Activated CD4-positive, alpha-beta T cell treated with anti-CD3 and anti-CD28 coated beads for 1 hour (primary cell): ENCODE measurements around the gene RIN3.

ENCODE experiments used
- DNase-seq: peaks from one replicate; pipeline ENCODE4 v3.0.0-alpha.2; 2020

Gene RIN3

DNA sequence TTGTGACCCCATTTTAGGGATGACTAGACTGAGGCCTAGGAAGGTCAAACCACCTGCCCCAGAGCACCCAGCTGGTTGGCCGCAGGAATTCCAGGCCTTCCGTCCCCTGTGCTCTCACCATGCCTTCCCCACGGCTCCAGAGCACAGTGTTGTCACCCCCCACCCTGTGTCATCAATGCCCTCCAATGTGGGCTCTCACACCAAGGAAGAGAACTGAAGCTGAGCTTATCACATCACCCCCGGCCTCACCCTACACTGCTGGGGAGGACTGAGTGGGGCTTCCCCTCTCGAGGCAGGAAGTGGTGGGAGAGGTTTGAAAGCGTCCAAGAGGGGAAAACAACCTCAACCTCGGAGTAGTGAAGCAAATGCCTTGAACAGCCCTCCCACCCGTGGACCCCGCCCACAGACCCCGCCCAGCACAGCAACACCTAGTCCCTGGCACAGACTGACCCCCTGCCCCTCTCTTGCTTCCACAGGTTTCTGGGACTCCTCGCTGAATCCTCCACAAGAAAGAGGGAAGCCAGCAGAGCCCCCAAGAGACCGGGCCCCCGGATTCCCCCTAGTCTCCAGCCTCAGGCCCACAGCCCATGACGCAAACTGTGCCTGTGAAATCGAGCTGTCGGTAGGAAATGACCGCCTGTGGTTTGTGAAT lies 137.7 kb downstream of the RIN3 start:
- DNase-seq: peak; percentile 62

DNA sequence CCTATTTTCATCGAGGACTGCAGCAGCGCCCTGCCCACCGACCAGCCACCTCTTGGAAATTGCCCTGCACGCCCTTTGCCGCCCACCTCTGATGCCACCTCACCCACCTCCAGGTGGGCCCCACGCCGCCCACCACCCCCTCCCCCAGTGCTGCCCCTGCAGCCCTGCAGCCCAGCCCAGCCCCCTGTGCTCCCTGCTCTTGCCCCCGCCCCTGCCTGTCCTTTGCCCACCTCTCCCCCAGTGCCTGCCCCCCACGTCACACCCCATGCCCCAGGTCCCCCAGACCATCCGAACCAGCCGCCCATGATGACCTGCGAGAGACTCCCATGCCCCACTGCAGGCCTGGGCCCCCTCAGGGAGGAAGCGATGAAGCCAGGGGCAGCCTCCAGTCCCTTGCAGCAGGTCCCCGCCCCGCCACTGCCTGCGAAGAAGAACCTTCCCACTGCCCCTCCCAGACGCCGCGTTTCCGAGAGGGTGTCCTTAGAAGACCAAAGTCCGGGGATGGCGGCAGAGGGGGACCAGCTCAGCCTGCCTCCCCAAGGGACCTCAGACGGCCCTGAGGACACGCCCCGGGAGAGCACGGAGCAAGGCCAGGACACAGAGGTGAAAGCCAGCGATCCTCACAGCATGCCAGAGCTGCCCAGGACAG lies 138.3 kb downstream of the RIN3 start:
- DNase-seq: no peak

DNA sequence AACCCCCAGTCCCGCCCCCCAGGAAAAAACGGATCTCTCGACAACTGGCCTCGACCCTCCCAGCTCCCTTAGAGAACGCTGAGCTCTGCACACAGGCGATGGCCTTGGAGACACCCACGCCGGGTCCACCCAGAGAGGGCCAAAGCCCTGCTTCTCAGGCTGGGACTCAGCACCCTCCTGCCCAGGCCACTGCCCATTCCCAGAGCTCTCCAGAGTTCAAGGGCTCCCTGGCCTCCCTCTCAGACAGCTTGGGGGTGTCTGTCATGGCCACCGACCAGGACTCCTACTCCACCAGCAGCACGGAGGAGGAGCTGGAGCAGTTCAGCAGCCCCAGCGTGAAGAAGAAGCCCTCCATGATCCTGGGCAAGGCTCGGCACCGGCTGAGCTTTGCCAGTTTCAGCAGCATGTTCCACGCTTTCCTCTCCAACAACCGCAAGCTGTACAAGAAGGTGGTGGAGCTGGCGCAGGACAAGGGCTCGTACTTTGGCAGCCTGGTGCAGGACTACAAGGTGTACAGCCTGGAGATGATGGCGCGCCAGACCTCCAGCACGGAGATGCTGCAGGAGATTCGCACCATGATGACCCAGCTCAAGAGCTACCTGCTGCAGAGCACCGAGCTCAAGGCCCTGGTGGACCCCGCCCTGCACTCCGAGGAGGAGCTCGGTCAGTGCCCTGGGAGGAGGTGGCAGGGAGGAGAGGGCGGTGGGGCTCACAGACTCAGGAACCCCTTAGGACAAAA lies 139.0 kb downstream of the RIN3 start:
- DNase-seq: no peak

DNA sequence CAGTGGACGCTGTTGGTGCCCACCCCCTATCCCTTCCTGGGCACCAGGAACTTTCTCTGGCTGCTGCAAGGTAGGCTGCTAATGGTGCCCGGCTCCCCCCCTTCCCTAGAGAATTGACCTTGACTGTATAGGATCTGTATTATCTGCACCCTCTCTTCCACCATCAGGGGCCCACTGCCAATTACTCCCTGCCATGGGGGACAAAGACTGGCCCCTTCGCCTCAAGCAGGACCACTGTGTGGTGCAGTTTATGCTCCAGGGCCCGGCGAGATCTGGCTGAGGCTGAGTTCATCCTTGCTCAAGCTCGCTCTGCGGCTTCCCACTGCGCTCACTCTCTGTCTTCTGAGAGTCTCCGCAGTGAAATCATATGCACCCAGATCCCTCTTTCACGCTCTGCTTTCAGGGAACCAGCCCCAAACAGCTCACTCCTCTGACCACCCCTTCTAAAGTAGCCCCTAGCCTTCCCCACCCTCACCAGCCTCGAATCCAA lies 139.6 kb downstream of the RIN3 start:
- DNase-seq: no peak

DNA sequence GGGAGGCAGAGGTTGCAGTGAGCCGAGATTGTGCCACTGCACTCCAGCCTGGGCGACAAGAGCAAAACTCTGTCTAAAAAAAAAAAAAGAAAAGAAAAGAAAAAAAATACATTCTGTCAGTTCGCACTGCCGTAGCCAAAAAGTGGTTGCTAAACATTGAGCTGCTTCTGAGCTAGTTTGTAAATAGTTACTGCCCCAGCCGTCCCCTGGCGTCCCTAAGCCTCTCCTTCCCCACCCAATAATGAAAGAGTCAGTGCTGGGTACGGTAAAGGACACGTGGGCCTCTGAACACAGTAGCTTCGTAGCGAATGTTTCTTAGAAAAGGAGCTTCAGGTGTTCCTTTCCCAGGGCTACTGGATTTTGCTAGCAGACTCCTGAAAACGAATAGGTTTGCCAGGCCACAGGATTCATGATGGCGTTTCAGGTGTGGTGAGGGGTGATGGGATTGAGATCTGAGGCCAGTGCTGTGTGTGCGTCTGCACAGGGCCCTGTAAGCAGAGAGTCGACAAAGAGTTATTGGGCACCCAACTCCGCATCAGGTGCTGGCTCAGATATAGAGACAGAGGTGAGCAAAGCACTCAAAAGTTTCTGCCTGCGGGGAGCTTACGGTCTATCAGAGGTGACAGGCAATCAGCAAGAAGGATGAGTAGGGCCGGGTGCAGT lies 140.8 kb downstream of the RIN3 start:
- DNase-seq: no peak

DNA sequence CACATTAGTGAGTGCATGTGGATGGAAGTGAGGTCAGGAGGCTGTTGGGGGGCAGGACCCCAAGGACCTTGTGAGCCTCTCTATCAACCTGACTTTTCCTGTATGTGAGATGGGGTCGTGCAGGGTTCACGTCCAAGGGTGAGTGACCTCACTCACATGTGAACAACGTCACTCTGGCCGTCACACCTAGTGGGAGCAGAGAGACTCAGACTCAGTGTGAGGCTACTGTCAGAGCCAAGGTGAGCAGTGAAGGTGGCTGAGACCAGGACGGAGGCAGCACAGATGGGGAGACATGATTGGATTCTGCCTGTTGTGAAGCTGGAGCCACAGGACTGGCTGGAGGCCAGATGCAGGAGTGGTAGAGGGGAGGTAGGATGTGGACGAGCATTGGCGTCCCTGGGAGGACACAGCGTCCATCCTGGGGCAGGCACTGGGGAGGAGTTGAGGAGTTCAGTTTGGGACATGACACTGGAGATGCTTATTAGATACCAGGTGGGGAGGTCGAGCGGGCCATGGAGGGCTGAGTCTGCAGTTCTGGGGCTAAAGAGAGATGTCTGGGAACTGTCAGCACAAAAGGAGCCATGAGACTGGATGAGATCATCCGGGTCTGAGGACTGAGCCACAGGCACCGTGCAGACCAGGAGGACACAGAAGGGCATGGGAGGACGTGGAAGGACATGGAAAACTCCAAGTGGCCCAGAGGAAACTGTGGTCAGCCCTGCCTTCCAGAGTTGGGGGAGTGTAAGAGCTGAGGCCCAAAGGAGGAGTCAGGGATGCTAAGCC lies 142.0 kb downstream of the RIN3 start:
- DNase-seq: no peak

DNA sequence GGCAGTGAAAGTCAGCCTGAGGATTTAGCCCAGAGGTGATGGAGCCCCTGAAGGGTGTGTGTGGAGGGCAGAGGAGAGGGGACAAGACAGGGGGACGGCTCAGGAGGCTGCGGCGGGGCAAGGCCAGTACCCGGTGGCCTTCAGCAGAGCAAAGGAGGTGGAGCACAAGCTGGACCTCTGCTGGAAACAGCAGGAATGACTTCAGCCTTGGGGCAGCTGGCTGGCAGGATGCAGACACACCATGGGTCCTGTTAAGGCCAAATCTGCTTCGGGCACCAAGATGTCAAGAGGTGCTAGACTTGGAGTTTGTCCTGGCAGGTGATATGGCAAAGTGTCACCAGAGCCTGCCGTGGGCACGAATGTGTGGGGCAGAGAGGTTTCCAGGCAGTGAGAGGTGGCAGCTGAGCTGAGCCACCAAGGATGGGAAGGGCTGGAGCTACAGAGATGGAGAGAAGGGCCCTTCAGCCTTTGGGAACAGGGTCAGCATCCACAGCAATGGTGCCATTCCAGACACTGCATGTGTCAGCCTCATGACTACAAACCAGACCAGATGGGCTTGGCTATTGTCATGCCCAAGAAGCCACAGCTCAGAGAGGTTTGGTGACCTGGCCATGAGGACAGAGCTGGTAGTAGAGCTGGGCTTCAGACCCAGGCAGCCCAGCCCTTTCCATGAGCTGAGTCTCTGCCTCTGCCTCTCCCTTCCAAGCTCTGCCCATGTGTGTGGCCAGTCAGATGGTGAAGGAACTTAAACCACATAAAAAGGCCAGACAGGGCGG lies 142.9 kb downstream of the RIN3 start:
- no peak for DNase-seq

DNA sequence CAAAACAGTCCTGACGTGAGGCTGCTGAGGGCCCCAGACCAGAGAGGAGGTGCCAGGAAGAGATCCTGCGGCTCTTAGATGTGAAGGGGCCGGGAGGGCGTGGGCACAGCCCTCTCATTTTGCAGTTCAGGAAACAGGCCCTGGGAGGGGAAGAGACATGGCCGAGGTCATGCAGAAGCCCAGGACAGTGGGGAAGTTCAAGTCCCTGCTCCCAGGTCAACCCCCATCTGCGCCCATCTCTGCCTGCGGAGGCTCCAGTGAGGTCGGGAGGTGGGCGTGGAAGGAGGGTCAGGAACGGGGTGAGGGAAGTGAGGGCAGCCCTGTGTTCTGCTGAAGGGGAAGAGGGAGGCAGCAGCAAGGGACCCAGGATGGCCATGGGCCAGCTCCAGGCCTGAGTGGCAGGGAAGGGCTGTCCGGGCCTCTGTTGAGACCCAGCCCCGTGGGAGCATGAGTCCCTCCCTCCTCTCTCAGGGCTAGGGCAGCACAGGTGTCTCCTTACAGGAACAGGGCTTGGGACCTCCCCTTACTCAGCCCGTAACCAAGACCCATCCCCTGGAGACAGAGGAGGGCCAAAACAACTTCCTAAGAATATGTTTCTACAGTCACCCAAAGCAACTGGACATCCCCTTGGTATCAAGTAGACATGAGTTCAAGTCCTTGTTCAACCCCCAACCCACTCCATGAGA lies 144.0 kb downstream of the RIN3 start:
- no peak for DNase-seq

DNA sequence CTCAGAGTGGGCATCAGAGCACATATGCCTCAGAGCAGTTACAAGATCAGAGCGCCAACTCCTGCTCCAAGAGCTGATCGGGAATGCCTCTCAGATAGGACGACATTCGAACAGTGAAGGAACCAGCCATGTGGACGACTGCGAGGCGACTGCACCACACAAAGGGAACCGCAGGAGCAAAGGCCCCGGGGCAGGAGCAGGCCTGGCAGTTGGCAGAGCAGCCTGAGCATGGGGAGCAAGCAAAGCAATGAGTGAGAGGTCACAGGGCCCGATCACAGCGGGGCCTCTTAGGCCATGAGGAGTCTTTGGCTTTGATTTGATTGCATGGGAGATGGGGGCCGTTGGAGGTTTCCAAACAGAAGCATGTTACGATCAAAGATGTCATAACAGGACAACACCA lies 144.6 kb downstream of the RIN3 start:
- DNase-seq: no peak

DNA sequence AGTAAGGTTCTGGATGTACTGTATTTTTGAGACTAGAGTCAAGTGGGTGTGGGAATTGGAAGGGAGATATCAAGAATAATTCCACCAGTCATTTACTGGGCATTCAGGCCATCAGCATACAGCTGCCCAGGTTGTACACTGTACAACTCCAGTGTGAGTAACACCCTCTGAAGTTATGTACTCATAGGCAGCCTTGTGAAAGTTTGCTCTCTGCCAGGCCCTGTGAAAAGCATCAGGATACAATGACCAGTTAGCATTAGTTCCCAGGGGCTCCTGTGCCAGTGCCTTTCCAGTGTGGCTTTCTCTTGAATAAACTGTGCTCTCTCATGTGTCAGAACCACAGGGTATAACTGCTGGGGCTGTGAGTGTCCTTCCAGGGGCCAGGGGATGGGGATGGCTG lies 145.1 kb downstream of the RIN3 start:
- DNase-seq: no peak

DNA sequence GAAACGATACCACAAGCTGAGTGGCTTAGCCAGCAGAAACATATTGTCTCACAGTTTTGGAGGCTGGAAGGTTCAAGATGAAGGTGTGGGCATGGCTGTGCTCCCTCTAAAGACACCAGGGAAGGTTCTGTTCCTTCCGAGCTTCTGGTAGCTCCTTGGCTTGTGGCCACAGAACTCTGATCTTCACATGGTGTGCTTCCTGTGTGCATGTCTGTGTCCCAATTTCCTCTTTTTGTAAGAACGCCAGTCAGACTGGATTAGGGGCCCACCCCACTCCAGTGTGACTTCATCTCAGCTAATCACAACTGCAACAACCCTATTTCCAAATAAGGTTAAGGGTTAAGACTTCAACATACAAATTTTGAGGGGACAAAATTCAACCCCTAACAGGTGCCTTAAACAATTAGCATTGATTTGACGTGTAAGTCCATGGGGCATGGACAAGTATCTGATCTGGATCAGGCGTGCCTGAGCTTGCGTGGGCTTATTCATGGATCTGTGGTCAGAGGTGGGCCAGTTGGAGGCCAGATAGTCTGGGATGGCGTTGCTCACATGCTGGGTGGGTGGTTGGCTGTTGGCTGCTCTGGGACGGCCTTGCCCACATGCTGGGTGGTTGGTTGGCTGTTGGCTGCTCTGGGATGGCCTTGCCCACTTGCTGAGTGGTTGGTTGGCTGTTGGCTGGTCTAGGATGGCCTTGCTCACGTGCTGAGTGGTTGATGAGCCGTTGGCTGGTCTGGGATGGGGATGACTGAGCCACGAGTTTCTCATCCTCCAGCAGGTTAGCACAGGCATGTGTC lies 146.4 kb downstream of the RIN3 start:
- DNase-seq: no peak

DNA sequence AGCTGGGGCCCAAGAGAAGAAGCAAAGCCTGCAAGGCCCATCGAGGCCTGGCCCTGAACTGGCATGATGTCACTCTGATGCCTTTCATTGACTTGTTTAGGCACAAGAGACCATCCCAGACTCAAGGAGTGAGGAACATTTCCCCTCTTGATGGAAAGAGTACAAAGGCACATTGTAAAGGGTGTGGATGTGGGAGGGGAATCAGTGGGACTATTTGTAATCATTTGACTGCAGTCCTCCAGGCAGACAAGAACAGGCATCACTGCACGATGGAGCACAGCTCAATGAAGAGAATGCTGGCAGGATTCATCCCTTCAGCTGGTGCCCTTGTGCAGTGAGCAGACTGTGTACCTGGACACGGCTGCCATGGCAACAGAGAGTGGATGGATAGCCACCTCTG lies 147.0 kb downstream of the RIN3 start:
- no peak for DNase-seq

DNA sequence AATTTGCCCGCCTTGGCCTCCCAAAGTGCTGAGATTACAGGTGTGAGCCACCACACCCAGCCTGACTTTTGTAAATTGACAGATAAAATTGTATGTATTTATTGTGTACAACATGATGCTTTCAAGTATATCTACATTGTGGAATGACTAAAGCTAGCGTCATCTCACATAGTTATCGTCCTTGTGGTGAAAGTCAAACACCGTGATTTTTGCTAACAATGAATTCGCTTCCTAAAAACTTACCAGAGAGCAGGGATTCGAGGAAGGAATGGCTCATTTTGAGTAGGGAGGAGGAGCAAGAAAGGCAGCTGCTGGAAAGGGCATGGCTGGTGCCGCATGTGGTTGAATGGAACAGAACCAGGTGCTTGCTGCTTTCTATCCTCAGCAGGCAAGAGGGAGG lies 149.5 kb downstream of the RIN3 start:
- no peak for DNase-seq

DNA sequence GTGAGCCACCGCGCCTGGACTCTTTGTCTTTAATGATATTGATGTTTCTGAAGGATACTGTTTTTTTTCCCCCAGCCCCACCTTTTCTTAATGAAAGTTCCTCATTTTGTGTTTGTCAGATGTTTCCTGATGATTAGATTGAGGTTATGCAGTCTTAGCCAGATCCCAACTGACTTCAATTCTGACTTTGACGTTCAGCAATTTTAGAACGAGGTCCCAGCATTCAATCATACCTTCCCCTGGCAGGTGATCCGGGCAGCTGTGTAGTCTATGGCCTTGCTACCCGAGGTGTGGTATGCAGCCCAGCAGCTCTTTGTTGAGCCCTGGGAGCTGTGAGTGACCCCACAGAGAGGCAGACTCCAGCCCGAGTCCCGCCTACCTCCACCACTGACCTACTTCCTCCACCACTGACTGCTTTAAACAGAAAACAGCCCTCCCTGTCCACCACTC lies 152.1 kb downstream of the RIN3 start:
- no peak for DNase-seq

DNA sequence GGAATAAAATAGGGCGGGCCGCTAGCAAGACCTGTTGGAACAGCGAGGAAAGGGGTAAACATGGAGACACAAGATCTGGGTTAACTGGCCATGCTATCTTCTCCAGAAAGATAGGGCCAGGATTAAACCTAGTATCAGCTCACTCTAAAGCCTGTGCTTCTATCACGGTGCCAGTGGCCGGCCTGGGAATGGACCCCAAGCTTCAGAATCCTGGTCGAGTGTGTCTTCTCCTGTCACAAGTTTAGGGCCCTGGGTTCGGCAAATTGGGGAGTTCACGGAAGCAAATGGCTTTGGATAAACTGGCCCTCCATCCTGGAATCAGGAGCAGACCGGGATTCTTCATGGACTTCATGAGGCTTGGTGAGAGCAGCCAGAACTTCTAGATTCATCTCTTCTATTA lies 152.7 kb downstream of the RIN3 start:
- no peak for DNase-seq

DNA sequence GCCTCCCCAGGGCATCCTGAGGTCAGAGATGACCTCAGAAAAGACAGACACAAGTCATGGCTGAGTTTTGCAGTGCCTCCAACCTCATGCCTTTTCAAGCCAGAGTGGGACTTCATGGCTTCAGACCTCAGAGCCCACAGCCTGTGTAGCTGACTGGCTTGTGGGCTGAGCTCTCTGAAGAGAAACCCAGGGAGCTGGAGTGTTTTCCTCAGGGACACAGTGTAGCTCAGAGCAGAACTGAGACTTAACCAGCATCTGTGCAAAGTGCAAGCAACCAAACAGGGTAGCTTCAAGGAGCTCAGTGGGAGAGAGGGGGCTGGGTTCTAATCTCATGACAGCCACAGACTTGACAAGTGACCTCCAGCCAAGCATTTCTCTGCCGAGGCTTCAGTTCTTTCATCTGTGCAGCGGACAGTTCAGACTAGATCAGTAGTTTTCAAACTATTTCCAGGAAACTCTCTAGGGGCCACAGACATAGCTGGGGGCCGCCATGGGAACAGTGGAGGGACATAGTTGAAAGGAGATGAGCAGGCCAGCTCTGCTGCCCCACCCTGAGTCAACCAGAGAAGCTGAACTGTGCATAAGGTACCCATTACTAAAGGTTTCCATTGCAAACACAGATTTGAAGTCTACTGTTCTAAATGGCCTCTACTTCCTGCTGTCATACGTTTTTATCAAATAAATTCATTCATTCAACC lies 154.8 kb downstream of the RIN3 start:
- DNase-seq: no peak

DNA sequence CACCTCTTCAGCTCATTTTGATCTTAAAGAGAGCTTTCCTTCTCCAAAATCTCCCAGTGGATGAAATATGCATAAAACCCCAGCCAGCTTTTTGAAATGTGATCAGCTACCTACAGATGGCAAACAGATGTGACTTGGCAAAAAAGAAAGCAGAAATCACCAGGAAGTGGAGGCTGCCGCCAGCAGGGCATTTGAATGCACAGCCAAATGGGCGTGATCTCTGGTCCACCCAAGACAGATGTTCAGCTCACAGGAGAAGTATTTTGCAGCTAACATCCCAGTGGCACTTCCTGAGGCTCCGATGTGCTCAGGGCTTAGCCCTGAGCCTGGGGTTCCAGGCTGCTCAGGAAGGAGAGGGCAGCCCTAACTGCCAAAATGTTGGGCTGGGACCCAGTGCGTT lies 156.6 kb downstream of the RIN3 start:
- no peak for DNase-seq

DNA sequence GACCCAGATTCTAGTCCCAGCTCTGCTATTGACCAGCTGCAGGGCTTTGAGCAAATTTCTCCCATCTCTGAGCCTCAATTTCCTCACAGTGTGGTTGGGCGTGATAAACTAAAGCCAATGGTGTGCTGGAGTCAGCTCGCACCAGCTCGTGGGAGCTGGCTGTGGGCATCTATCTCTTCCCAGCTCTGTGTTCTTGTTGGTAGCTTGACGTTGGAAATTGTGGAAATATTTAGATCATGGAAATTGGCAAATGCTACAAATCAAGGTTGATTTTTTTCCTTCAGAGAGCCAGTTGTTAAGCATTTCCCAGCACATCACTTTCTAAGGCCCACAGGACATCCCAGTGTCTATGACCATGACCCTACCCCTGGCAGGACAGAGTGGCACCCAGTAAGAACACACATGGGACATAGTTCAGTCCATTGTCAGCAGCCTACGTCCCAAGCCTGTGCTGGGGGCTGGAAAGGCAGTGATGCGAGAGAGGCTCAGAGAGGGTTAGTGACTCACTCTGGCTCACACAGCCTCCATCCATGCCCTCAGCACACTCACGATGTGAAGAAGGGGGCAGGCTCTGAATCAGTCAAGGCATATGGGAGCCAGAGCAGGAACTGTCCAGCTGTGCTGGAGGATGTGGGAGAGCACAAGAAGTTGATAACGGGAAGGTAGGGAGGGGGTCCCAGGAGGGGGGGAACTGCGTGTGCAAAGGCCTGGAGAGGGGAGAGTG lies 157.2 kb downstream of the RIN3 start:
- no peak for DNase-seq

DNA sequence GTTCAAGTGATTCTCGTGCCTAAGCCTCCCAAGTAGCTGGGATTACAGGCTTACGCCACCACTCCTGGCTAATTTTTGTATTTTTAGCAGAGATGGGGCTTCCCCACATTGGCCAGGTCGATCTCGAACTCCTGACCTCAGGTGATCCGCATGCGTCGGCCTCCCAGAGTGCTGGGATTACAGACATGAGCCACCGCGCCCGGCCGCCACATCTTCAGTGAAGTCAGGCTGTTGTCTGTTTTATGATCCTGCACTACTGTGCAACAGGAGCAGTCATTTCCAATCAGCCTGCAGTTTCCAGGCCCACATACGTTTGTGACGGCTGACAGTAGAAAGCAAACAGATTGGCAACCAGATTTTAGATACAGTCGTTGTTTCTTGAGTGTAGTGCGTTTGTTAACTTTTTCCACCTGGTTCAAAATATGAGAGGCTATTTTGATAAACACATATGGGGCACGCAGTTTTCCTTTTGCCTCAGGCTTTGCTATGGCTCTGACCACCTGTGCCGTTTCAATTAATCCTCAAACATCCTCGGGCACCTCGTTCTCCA lies 160.1 kb downstream of the RIN3 start:
- DNase-seq: no peak
